ENCODE results near the gene CIROP.
A peak's percentile ranks its signal among the peaks of the same experiment; 100 is the strongest.

The CIROP gene

DNA sequence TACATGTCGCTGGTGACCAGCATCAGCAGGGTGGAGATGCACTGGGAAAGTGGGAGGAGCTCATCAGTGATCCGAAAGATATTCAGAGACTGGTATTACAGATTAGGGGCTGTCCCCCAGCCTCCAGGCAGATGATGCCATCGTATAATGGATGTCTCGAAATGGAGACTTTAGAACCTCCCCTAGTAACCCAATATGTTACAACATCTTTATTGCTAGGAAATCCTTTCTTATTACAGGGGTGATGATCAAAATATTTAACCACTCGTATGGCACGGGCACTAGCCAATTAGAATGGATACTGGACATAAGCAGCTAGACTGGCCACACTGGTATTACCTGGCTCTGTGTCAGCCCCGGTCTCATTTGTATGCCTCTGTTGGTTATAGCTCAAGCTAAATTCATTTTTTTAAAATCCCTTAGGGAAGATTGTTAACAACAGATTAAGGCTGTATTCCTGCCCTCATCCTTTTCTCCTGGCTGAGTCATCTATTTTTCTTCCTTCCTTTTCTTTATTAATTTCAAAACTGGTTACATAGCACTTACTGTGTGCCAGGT lies 25.0 kb upstream of the CIROP start:
- no peak for DNase-seq

DNA sequence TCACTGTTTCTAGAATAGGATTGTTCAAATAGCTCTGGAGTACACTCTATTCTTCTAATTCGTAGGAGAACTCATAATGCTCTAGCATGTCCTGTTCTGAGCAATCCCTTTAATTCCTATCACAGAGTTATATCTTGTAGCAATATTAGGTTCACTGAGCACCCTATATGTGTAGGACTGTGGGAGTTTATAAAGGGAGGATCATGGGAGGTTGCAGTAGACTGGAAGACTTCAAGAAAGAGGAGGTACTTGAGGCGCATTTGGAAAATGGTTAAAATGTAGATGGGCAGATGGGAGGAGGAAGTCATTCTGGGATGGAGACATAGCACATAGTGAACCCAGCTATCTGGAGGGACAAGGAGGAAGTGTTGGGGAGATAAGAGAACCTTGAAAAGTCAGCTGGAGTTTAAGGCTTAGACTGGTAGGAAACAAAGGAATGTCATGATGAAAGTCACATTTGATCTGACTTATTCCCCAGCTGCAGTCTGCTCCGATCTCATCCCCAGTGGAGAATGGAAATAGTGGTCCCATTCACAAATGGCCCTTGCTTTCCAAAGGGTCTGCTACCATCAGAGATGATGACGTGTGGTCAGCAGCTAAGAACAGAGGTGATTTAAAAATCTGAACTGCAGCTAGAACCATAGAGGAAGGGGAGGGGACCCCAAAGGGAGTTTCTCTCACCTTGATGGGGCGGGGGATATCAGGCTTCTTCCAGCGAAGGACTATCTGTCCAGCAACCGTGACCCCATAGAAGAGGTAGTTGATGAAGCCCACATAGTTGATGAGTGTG lies 24.4 kb upstream of the CIROP start:
- no peak for DNase-seq

DNA sequence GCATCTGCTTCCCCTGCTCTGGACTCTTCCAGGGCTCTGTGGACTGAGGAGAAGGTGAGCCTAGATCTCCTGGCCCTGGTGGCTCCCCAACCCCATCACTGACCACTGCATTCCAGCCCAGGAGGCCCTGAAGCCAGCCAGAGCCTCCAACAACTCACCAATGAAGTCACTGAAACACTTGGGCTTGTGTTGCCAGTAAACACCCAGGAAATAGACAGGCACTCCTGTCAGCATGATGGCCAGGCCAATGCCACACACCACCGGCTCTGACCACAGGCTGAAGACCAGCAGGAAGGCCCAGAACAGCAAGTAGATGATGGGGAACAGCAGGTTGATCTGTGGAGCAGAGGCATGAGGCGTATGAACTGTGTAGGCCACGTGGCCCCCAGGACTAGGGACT lies 23.1 kb upstream of the CIROP start:
- DNase-seq, result no peak

DNA sequence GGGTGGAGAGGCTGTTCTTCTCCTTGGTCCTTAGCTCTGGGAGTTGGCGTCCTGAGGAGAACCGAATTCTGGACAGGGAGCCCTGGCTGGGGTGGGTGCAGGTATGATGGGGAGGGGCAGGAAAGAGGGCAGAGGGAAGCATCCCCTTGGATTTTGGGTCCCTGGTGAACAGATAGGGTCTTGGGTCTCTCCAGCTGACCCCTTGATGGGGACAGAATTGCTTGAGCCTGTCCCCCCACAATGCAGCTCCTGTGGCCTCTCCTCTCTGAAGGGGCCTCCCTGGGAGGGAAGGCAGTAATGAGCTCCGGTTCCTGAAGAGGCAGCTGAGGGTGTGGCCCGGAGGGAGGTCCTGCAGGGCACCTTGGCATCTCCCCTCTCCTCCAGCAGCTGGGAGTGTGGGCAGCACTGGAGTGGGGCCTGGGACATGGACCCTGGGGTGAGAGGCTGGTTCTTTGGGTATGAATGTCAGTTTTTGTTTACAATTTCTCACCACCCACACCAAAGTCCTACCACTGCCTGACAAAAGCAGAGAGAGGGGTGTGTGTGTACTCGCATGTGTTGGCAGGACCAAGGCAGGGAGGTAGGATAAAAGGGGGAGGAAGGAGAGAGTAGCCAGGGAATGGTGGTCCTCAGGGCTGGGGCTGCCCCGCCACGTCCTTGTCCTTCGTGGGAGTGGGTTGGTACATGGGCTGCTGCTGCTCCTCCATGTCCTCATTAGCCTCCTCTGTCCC lies 21.9 kb upstream of the CIROP start:
- DNase-seq, result no peak

DNA sequence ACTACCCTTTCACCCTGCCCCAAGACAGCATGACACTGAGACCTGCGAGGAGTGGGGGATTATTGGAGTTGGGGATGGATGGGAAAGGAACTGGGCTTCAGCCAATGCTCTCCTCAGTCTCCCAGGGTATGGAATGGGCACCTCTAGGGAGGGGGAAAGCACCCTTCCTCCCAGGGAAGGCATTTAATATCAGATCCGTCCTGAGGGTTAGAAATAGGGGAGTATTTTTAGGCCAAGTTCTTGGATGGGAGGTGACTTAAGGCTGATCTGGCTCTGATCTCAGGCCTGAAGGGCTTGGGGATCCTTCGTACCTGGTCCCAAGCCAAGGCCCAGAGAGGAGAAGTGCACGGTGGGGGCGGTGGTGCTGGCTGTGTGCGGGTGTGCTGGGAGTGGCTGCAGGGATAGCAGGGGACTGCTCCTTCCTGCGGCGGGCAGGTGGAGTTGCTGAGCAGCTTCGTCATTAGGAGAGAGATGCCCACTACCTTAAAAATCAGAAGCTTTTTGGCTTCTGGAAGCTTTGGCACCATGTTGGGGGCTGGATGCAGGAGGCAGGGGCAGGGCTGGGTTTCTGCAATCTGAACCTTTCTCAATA lies 21.2 kb upstream of the CIROP start:
- no peak for DNase-seq

DNA sequence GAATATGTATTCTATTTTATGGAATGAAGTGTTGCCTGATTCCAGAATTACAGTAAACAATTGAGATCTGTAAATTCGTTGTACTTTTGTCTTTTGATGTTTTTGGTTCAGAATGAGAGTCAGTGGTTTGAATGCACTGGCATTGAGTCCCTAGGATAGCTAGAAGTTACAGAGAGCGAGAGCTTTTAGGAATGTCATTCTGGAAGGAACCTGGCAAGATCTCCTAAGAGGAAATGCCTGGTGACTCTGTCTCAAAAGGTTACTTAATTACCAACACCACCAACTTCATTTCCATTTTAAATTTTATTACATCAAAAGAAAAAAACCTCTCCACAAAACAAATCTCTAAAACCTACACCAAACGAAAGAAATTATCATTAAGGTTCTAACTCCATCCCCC lies 20.2 kb upstream of the CIROP start:
- DNase-seq, result no peak

DNA sequence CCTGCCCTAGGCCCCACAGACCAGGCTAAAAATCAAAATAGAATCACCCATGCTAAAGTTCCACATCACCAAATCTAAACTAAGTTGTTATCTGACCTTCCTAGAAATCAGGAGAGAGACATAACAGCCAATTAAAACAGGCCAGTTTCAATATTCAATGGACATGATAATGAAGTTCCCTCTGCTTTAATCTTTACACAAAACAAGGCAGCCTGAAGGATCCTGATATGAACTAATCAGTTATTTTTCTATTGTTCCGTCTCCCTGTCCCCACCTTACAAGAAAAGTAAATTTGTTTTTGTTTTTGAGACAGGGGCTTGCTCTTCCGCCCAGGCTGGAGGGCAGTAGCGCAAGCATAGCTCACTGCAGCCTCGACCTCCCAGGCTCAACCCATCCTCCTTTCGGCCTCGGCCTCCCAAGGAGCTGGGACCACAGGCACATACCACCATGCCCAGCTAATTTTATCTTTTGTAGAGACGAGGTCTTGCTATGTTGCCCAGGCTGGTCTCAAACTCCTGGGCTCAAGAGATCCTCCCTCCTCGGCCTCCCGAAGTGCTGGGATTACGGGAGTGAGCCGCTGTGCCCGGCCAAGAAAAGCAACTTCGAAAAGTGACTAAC lies 19.7 kb upstream of the CIROP start:
- no peak for DNase-seq

DNA sequence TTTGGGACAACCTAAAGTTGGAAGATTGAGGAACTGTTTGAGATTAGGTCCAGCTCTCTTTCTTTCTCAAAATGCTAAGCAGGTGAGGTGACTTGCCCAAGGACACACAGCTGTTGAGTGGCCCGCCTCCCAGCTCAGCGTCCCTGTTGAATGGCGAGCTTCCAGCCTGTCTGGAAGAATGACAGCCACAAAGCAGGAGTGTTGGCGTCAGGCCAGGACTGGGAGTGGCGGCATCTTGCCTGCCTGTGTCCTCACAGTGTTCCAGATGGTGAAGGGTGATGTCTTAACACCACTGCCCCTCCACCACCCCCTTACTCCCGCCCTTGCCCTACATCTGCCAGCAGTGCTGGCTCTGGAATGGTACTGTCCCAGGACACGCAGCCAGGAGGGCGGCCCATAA lies 18.6 kb upstream of the CIROP start:
- DNase-seq, result no peak

DNA sequence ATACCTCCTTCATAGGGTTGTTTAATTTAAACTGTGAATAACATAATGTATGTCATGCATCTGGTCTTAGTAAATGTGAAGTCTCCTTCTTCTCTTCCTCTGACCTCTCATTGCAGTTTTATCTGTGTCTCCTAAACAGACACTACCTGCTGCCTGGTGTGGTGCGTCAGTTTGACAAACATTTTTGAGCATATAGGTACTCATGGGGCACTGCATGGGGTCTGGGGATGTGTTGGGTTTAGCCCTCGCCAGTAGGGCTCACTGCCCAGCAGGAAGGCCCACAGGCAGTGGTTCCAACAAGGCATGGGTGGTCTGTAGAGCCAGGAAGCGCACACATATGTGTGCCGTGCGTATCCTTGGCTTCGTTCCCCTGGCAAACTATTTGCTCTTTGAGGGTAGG lies 17.3 kb upstream of the CIROP start:
- no peak for DNase-seq

DNA sequence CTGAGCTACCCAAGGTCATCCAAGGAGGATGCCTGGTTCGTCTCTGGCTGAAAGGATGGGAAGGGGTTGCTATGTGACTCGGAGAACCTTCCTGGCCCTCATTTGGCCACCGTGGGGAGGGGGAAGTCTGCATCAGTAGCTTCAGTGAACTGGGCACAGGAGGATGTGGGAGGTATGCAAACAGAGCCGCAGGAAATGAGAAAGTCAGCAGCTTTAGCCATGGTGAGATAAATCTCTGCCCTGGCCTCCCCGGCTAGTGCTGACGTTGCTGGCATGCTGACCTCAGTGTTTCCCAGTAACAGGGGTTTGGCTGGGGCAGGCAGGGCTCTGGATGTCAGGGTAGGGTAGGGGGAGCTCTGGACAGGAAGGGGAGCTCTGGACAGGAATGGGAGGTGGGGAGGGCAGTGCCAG lies 16.6 kb upstream of the CIROP start:
- no peak for DNase-seq

DNA sequence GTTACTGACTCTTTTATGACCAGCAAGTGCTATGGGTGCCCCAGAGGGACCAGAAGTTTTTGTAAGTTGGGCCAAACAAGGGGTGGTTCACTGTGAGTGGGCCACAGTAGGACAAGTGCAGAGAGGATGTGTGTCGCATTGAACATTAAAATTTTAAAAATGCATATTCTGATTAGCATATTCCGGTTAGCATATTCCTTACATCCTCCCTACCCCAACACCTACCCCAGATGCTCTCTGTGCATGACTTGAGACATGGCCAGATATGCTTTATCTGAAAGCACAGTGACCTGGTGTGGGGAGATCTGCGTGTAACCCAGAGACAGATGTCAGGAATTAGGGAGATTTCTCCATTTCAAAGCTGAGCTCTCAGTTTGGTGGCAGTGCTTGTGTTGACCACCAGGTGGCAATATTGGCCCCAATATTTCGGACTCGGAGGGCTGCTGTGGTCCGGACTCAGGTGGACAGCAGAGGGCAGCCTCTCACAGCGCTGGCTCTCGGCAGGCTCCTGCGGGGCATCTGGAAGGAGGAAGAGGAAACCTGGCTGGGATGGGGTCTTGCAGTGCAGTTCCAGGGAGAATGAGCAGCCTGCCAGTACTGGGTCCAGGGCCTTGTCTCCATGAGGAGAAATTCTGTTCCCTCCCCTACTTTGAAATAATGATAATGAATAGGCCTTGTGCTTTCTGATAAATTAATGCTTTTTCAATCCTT lies 15.9 kb upstream of the CIROP start:
- peak; percentile 73 for DNase-seq

DNA sequence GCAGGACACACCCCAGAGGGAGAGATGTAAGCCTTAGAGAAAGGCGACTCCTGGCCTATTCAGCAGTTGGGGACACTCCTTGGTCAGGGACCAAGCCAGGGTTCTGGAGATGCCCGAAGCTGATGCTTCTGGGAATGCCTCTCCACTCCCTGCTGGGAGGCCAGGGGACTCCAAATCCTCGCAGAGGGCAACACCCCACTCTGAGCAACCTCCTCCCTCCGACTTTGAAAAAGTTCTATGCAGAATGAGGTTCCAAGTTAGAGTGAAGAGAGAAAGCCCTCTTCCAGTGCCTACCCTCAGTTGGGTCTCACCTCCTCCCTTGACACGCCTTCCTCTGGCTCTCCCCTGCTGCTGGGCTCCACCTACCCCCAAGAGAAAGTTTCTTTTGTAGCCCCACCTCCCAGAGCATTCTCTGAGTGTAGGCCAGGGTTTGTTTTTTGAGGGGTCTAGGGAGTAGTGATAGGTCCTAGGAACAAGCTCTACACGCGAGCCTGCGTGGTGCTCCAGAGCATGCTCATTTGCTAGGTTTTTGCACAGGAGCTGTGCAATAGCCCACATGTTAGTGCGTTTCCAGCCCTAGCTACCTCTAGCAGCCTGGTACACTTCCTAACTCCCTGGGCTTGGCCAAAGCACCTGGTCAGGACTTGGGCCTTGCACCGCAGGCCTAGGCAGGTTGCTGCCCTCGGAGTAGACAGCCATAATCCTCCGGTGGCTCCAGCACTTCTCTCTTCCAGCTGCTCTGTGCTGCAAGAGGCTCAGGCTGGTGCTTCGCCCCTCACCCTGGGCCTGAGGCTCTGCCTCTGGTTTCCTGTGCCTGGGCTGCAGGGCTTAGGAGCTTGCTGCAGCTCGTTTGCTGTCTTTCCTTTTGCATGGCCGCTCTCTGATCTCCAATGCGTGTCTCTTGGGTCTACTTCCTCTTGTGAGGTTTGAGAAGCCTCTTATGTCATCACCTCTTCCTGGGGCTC lies 14.9 kb upstream of the CIROP start:
- no peak for DNase-seq

DNA sequence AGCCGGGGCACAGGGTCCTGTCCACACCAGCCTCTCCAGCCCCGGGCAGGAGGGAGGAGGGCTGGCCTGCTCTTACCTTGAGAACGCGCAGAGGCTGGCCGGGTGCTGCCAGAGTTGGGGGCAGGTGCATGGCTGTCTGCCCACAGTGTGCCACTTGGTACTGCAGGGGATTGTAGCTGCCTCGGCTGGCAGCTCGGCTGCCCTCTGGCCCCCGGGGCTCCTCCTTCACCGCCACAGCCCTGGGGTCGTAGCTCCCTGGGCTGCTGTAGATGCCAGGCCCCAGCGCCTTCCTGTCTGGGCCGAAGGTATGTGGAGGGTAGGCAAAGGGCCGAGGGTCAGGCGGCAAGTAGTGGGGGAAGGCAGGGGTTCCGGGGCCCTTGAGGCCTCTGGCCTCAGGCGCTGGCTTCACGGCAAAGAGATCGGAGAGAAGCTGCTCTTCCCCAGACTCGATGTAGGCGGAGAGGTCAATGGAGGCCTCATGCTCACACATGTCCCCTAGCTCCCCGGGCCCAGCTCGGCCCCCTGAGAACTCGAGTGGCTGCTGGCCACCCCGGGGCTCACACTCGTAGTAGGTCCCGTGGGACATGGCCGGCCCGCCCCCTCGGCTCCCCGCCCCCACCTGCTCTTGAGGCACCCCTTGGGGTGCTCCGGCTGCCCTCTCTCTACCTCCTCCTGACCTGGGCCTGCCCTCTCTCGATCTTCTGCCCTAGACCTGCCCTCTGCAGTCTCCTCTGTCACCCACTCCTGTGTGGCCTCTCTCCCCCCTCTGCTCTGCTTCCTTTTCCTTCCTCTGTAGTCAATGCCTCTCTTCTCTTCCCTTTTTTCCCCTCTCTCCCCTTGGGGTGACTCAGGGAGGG lies 13.9 kb upstream of the CIROP start, which contains the start of gene CEBPE:
CEBPE (minus strand) TSS at position 750 of the 857 bp plus-strand sequence; CDS start at position 586, 164 bp downstream.
- no peak for DNase-seq

DNA sequence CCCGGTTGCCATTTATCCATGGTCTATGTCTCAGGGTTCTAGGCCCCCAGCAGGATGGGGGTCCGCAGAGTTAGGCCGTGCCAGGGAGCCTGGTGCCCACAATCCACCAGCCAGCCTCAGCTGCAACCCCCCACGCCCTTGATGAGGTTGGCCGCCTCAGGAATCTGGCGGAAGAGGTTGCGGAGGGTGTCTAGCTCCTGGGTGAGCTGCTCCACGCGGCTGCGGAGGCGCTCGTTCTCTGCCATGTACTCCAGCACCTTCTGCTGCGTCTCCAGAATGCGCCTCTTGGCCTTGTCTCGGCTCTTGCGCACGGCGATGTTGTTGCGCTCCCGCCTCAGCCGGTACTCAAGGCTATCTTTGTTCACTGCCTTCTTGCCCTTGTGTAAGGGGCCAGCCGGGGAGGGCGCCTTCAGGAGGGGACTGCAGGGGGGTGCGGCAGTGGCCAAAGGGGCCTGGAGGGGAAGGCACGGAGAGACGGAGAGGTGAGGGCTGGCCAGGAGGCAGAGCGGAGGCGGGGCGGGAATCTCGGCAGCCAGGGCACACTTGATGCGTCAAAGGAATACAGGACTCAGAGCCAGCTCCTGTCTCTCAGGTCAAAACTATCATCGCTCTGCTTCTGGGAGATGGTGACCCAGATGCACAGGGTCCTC lies 12.7 kb upstream of the CIROP start:
- no peak for DNase-seq

DNA sequence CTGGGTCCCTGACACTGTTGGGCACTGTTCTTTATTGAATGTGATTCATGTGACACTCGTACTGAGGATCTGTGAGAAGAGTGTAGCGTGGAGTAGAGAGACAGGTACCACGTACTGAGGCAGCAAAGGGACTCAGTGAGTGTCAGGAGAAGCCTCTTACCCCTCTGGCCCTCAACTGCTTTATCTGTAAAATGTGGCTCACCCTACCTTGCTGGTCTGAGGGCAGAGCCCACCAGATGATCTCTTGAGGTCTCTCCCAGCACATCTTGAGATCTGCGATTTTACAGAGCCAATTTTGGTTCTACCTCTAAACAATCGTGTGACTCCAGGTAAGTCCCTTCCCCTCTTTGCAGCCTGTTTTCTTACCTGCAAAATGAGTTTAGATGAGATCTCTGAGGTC lies 11.1 kb upstream of the CIROP start:
- no peak for DNase-seq

DNA sequence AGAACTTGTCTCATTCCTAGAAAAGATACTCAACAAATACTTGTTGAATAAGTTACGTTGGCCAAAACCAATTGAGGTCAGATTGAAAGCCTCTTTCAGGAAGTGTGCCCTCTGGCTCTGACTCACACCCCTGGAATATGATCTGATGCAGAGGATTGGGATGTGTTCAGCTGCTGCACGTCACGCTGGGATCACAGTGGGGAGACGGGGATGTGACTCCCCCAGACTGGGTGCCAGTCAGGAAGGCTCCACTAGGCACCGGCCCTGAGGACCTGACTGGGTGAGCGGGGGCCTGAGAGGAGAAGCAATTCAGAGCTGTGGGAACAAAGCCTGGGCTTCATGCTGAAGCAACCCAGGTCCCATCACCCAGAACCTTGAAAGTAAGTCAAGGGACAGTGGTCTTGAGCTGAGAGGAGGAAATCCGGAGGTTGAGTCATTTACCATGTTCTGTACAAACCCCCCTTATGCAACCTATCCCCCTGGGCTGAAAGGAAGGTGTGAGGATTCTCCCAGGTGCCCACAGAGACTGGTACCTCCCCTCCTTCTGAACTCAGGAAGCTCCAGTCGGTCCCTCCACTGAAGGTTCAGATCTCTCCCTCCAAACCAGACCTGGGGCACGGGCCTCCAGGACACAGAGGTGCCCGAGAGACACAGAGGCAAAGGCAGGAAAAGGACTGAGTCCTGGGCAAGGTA lies 10.4 kb upstream of the CIROP start:
- no peak for DNase-seq

DNA sequence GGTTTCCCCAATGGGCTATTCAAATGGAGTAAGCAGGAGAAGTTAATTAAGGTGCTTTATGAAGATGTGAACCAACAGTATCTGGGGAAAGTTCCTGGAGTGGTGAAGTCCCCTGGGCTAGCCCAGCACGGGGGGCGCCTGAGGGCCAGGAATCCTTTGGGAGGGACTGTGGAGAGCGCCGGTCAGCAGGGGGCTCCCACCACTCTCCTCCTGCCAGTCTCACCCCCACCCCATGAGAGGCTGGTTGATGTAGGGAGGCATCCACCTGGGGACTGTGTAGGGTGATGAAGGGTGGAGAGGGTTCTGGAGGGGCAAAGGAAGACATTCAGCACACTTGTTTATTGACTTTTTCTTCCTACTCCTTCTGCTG lies 9.9 kb upstream of the CIROP start:
- DNase-seq, result no peak

DNA sequence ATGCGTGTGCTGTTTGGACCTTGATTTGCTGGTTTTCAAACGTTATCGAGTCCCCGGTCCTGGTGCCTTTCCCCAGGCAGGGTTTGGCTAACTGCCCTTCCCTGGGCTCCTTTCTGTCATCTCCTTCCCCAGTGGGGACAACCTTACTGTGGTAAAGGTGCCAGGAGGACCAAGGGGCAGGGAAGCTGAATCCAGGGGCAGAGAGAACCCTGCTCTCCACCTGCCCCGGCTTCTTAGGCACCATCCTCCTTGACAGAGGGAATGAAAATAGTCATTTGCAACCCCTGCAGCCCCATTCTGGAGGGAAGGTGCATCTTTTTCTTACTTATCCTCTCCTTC lies 9.3 kb upstream of the CIROP start:
- no peak for DNase-seq

DNA sequence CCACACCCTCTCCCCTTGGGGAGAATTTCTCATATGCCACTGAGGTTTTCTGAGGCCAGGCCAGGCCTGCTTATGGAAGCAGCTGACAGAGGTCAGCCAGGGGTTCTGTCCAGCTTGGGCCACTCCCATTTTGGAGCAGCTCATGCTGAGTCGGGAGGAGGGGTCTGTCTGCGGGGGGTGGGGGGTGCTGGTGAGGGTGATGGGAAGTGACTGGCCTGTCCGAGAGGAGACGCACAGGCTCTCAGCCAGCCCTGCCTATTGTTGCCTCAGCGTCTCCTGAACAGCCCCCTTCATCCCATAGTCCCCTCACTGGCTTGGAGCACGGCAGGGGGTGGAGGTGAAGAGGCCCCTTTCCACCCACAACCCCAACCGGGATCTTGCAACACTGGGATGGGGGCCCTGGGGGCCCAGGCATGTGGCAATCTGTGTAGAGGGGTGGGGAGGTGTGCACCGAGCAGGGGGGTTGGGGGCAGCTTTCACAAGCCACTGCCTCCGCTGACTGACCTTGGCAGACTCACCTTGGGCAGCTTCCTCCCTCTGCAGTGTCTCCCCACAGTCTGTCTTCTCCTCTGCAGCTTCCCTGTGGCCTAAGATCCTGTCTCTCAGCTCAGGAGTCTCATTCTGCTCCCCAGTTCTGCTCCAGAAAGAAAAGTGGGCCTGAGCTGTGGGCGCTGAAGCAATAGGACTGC lies 8.8 kb upstream of the CIROP start:
- DNase-seq, result no peak

All from effector CD8-positive, alpha-beta T cell (primary cell).